ENCODE measurements around the gene GPR183.

Gene GPR183

DNA sequence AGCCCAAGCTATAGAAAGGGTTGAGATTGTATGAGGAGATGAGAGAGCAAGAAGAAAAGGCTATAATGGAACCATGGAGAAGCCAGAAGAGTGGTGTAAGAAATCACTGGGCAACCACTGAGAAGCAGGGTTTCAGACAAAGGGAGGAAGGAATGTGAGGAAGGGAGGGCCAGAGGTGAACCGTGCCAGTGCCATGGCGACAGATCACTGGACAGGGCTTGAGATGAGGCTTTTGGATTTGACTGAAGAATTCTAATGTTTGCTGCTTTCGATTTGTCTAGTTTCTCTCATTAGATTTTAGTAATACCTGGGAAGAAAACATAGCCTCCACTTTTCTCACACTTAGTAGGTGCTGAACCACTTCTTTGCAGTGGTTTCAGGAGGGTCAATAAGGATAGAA lies 6.3 kb upstream of the GPR183 start:
- no peak overlapping the region for H3K27ac ChIP-seq (ENCODE audit: low read depth, low read length)
- no peaks in the 10 kb centered on the region for H3K27me3 ChIP-seq (ENCODE audit: low read length)
- H3K4me3 ChIP-seq (ENCODE audit: insufficient read depth, low read length, poor library complexity, severe bottlenecking), result no peak overlapping the region
- H3K79me2 ChIP-seq (ENCODE audit: insufficient read depth, low read length), result no peaks in the 10 kb centered on the region
- TF ChIP-seq, protein P1, sequence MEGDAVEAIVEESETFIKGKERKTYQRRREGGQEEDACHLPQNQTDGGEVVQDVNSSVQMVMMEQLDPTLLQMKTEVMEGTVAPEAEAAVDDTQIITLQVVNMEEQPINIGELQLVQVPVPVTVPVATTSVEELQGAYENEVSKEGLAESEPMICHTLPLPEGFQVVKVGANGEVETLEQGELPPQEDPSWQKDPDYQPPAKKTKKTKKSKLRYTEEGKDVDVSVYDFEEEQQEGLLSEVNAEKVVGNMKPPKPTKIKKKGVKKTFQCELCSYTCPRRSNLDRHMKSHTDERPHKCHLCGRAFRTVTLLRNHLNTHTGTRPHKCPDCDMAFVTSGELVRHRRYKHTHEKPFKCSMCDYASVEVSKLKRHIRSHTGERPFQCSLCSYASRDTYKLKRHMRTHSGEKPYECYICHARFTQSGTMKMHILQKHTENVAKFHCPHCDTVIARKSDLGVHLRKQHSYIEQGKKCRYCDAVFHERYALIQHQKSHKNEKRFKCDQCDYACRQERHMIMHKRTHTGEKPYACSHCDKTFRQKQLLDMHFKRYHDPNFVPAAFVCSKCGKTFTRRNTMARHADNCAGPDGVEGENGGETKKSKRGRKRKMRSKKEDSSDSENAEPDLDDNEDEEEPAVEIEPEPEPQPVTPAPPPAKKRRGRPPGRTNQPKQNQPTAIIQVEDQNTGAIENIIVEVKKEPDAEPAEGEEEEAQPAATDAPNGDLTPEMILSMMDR (IDR thresholded peaks at IDR 0.05; ENCODE audit: insufficient read depth, low read length, poor library complexity, severe bottlenecking), result no peak
- no peak for TF ChIP-seq EZH2phosphoT487 (conservative IDR thresholded peaks at IDR 0.05; ENCODE audit: low read length)
- no peak overlapping the region for H2AFZ ChIP-seq (ENCODE audit: low read depth, low read length, severe bottlenecking)
- no peaks in the 10 kb centered on the region for H3F3A ChIP-seq (ENCODE audit: insufficient read depth)
- no peaks in the 10 kb centered on the region for H3K36me3 ChIP-seq (ENCODE audit: low read length)
- no peak overlapping the region for H3K9ac ChIP-seq (ENCODE audit: low read length)
- no peaks in the 10 kb centered on the region for H4K20me1 ChIP-seq (ENCODE audit: low read depth, low read length)
- no peaks in the 10 kb centered on the region for H3K9me2 ChIP-seq (replicated peaks; ENCODE audit: insufficient read depth, low read length)
- H3K4me2 ChIP-seq (ENCODE audit: low read depth, low read length, poor library complexity, severe bottlenecking), result no peak overlapping the region
- no peaks in the 10 kb centered on the region for H3K9me3 ChIP-seq (ENCODE audit: insufficient read depth, low read length)

GRCh38 chr13:99312493-99312883 lies 5.3 kb upstream of the GPR183 start:
- Histone ChIP-seq H2AFZ (ENCODE audit: low read depth, low read length, severe bottlenecking) (no peak overlapping the region), H3K27ac (ENCODE audit: low read depth, low read length) (no peak overlapping the region), H3K4me3 (ENCODE audit: insufficient read depth, low read length, poor library complexity, severe bottlenecking) (no peak overlapping the region), H3K27me3 (ENCODE audit: low read length) (no peaks in the 10 kb centered on the region), H3K9me3 (ENCODE audit: insufficient read depth, low read length) (no peaks in the 10 kb centered on the region), H3K36me3 (ENCODE audit: low read length) (no peaks in the 10 kb centered on the region), H4K20me1 (ENCODE audit: low read depth, low read length) (no peaks in the 10 kb centered on the region), H3F3A (ENCODE audit: insufficient read depth) (no peaks in the 10 kb centered on the region), H3K4me2 (ENCODE audit: low read depth, low read length, poor library complexity, severe bottlenecking) (no peak overlapping the region), H3K9me2 (replicated peaks; ENCODE audit: insufficient read depth, low read length) (no peaks in the 10 kb centered on the region), H3K79me2 (ENCODE audit: insufficient read depth, low read length) (no peaks in the 10 kb centered on the region), H3K9ac (ENCODE audit: low read length) (no peak overlapping the region)
- TF ChIP-seq, protein P1 (IDR thresholded peaks at IDR 0.05; ENCODE audit: insufficient read depth, low read length, poor library complexity, severe bottlenecking), result no peak
- no peak for TF ChIP-seq EZH2phosphoT487 (conservative IDR thresholded peaks at IDR 0.05; ENCODE audit: low read length)

- H3K9me2 ChIP-seq (replicated peaks; ENCODE audit: insufficient read depth, low read length), result no peaks in the 10 kb centered on the region
- no peak overlapping the region for H3K4me3 ChIP-seq (ENCODE audit: insufficient read depth, low read length, poor library complexity, severe bottlenecking)
- no peak overlapping the region for H3K27ac ChIP-seq (ENCODE audit: low read depth, low read length)
- no peak overlapping the region for H3K4me2 ChIP-seq (ENCODE audit: low read depth, low read length, poor library complexity, severe bottlenecking)
- H3K79me2 ChIP-seq (ENCODE audit: insufficient read depth, low read length), result no peaks in the 10 kb centered on the region
- TF ChIP-seq, protein P1 (IDR thresholded peaks at IDR 0.05; ENCODE audit: insufficient read depth, low read length, poor library complexity, severe bottlenecking), result no peak
- no peak for TF ChIP-seq EZH2phosphoT487 (conservative IDR thresholded peaks at IDR 0.05; ENCODE audit: low read length)
- H4K20me1 ChIP-seq (ENCODE audit: low read depth, low read length), result no peaks in the 10 kb centered on the region
- no peak overlapping the region for H2AFZ ChIP-seq (ENCODE audit: low read depth, low read length, severe bottlenecking)
- no peaks in the 10 kb centered on the region for H3F3A ChIP-seq (ENCODE audit: insufficient read depth)
- no peaks in the 10 kb centered on the region for H3K27me3 ChIP-seq (ENCODE audit: low read length)
- H3K9ac ChIP-seq (ENCODE audit: low read length), result no peak overlapping the region
- H3K9me3 ChIP-seq (ENCODE audit: insufficient read depth, low read length), result no peaks in the 10 kb centered on the region
- H3K36me3 ChIP-seq (ENCODE audit: low read length), result no peaks in the 10 kb centered on the region
These were observed 4.7 kb upstream of the GPR183 start for GRCh38 chr13:99311748-99312492.
